Fibroblast of lung (primary cell): ENCODE measurements around the gene GOLPH3. TPM values are rescaled to one million over a fixed set of nuclear protein-coding genes. Genes with fewer than 3 reads are reported as not detected.

Experiments used
- DNase-seq, 2 donors: peaks; one replicate each; pipeline versions ENCODE4 v3.0.0 to v3.0.0-alpha.2; 2010; ENCODE audit warnings: low read depth in 2 of 2
- H2AFZ ChIP-seq: 2 replicates; pipeline ENCODE4 v1.5.1; 2012; ENCODE audit warnings: low read length, control low read depth, inconsistent platforms
- H3K27ac ChIP-seq: 2 replicates; pipeline ENCODE4 v1.5.1; 2011; ENCODE audit warnings: low read length, control low read depth; ENCODE audit not compliant: insufficient read depth
- H3K27me3 ChIP-seq: 2 replicates; pipeline ENCODE4 v1.5.1; 2011; ENCODE audit warnings: mild to moderate bottlenecking, low read length; ENCODE audit not compliant: control insufficient read depth, insufficient read depth
- H3K36me3 ChIP-seq: 2 replicates; pipeline ENCODE4 v1.5.1; 2011; ENCODE audit warnings: low read length; ENCODE audit not compliant: control insufficient read depth, insufficient read depth
- H3K4me1 ChIP-seq: 2 replicates; pipeline ENCODE4 v1.5.1; 2011; ENCODE audit warnings: low read length; ENCODE audit not compliant: control insufficient read depth, insufficient read depth; ENCODE audit errors: extremely low read depth
- H3K4me2 ChIP-seq: 2 replicates; pipeline ENCODE4 v1.5.1; 2011; ENCODE audit warnings: low read length, control low read depth; ENCODE audit not compliant: insufficient read depth; ENCODE audit errors: extremely low read depth
- H3K4me3 ChIP-seq, 4 experiments: fragments of 200-600 bp in 1 of 4; sonication (generic) in 1 of 4; replicated peaks in 1 of 4; 2 replicates each; pipeline ENCODE4 v1.5.1; 2011 to 2016; ENCODE audit warnings: low read length in 4 of 4, low read depth in 3 of 4, mild to moderate bottlenecking in 3 of 4, control low read depth in 2 of 4, inconsistent platforms in 1 of 4, mixed read lengths in 1 of 4; ENCODE audit not compliant: insufficient read depth in 1 of 4; ENCODE audit errors: control extremely low read depth in 1 of 4
- H3K79me2 ChIP-seq: 2 replicates; pipeline ENCODE4 v1.5.1; 2012; ENCODE audit warnings: mild to moderate bottlenecking, low read length, inconsistent platforms; ENCODE audit not compliant: control insufficient read depth, insufficient read depth
- H3K9ac ChIP-seq: 2 replicates; pipeline ENCODE4 v1.5.1; 2011; ENCODE audit warnings: mild to moderate bottlenecking, low read length, control low read depth; ENCODE audit not compliant: insufficient read depth
- H3K9me3 ChIP-seq: 2 replicates; pipeline ENCODE4 v1.5.1; 2012; ENCODE audit warnings: low read depth, low read length; ENCODE audit not compliant: control insufficient read depth, insufficient read depth
- H4K20me1 ChIP-seq: 2 replicates; pipeline ENCODE4 v1.5.1; 2011; ENCODE audit warnings: low read length; ENCODE audit not compliant: control insufficient read depth, insufficient read depth; ENCODE audit errors: extremely low read depth
- EZH2 ChIP-seq: IDR thresholded peaks from 2 replicates; pipeline ENCODE4 v1.5.1; 2012; ENCODE audit warnings: low read length, control low read depth, mild to moderate bottlenecking; ENCODE audit errors: missing control alignments
- polyA plus RNA-seq, 2 donors: library from polyadenylated mRNA; depleted of rRNA in 1 of 2; stranded (reverse) in 1 of 2; unstranded in 1 of 2; fragments of >200 nt; gene quantifications; 2 replicates each; pipeline ENCODE4 v1.2.1, GENCODE V29; 2011 to 2012; ENCODE audit warnings: missing spikeins in 1 of 2
- total RNA-seq: library from RNA; depleted of rRNA; stranded (reverse); fragments of >200 nt; gene quantifications from 2 replicates; pipeline ENCODE4 v1.2.1, GENCODE V29; 2014
- TF ChIP-seq, protein P1 (sequence below), 2 donors: IDR thresholded peaks in 1 of 2; conservative IDR thresholded peaks in 1 of 2; 1 replicate in 1 of 2; 2 replicates in 1 of 2; pipeline ENCODE4 v1.5.1; 2011 to 2012; ENCODE audit warnings: low read length in 2 of 2, control low read depth in 1 of 2, inconsistent platforms in 1 of 2, low read depth in 1 of 2, mild to moderate bottlenecking in 1 of 2

GOLPH3 gene
- total and polyA plus RNA-seq, 2 donors (not counting 1 experiment from before 2014, with no cell fraction given) = 81.4 to 103 TPM

DNA sequence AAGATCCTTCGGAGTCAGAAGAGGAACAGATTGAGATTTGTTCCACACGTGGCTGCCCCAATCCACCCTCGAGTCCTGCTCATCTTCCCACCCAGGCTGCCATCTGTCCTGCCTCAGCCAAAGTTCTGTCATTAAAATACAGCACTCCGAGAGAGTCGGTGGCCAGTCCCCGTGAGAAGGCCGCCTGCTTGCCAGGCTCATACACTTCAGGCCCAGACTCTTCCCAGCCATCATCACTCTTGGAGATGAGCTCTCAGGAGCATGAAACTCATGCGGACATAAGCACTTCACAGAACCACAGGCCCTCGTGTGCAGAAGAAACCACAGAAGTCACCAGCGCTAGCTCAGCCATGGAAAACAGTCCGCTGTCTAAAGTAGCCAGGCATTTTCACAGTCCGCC is 85.9 kb downstream of the GOLPH3 start:
- DNase-seq = no peak
- Histone ChIP-seq H3K27ac (no peak overlapping the region), H3K4me2 (no peak overlapping the region), H3K79me2 (no peaks in the 10 kb centered on the region), H2AFZ (no peak overlapping the region), H3K9ac (no peak overlapping the region), H3K27me3 (no peaks in the 10 kb centered on the region), H3K36me3 (no peaks in the 10 kb centered on the region), H3K4me1 (no peaks in the 10 kb centered on the region), H4K20me1 (no peaks in the 10 kb centered on the region), H3K4me3 (no peak overlapping the region), H3K9me3 (no peaks in the 10 kb centered on the region)
- TF ChIP-seq, protein P1, sequence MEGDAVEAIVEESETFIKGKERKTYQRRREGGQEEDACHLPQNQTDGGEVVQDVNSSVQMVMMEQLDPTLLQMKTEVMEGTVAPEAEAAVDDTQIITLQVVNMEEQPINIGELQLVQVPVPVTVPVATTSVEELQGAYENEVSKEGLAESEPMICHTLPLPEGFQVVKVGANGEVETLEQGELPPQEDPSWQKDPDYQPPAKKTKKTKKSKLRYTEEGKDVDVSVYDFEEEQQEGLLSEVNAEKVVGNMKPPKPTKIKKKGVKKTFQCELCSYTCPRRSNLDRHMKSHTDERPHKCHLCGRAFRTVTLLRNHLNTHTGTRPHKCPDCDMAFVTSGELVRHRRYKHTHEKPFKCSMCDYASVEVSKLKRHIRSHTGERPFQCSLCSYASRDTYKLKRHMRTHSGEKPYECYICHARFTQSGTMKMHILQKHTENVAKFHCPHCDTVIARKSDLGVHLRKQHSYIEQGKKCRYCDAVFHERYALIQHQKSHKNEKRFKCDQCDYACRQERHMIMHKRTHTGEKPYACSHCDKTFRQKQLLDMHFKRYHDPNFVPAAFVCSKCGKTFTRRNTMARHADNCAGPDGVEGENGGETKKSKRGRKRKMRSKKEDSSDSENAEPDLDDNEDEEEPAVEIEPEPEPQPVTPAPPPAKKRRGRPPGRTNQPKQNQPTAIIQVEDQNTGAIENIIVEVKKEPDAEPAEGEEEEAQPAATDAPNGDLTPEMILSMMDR (conservative IDR thresholded peaks at IDR 0.05 in 1 of 2, IDR thresholded peaks at IDR 0.05 in 1 of 2; ENCODE audit: low read depth in 1 of 2, low read length in 2 of 2) = no peak
- TF ChIP-seq EZH2 = no peak

GRCh38 chr5:32087086-32088082 is 86.7 kb downstream of the GOLPH3 start:
- DNase-seq = no peak
- TF ChIP-seq, protein P1 (conservative IDR thresholded peaks at IDR 0.05 in 1 of 2, IDR thresholded peaks at IDR 0.05 in 1 of 2; ENCODE audit: low read depth in 1 of 2, low read length in 2 of 2) = no peak
- no peak for TF ChIP-seq EZH2
- H3K79me2 ChIP-seq = no peaks in the 10 kb centered on the region

GRCh38 chr5:32083981-32084430 is 90.1 kb downstream of the GOLPH3 start:
- H2AFZ ChIP-seq = no peak overlapping the region
- no peaks in the 10 kb centered on the region for H3K79me2 ChIP-seq
- H3K4me2 ChIP-seq = no peak overlapping the region
- no peaks in the 10 kb centered on the region for H3K27me3 ChIP-seq
- H4K20me1 ChIP-seq = no peaks in the 10 kb centered on the region
- H3K4me1 ChIP-seq = no peaks in the 10 kb centered on the region
- no peak for DNase-seq
- TF ChIP-seq, protein P1 (conservative IDR thresholded peaks at IDR 0.05 in 1 of 2, IDR thresholded peaks at IDR 0.05 in 1 of 2; ENCODE audit: low read depth in 1 of 2, low read length in 2 of 2) = no peak
- TF ChIP-seq EZH2 = no peak
- H3K4me3 ChIP-seq = no peak overlapping the region
- H3K9ac ChIP-seq = no peak overlapping the region
- H3K9me3 ChIP-seq = no peaks in the 10 kb centered on the region
- H3K36me3 ChIP-seq = no peaks in the 10 kb centered on the region
- H3K27ac ChIP-seq = no peak overlapping the region

More at GRCh38 chr5:32087086-32088082, 86.7 kb downstream of the GOLPH3 start:
- Histone ChIP-seq H3K36me3 (no peaks in the 10 kb centered on the region), H3K27me3 (no peaks in the 10 kb centered on the region), H3K4me2 (no peak overlapping the region), H3K9me3 (no peaks in the 10 kb centered on the region), H3K4me3 (no peak overlapping the region), H3K9ac (no peak overlapping the region), H2AFZ (no peak overlapping the region), H3K27ac (no peak overlapping the region), H4K20me1 (no peaks in the 10 kb centered on the region), H3K4me1 (no peaks in the 10 kb centered on the region)
